SK-N-SH treated with all-trans-retinoic acid at 6 μM for 48 hours (cell line): ENCODE measurements around the gene PHETA2.

Experiments used
- RARB ChIP-seq: fragments of 250-450 bp; sonication (Bioruptor Pico); IDR thresholded peaks from 2 replicates; pipeline ENCODE4 v1.8.0; 2021; ENCODE audit warnings: mild to moderate bottlenecking, moderate library complexity
- ZNF565 ChIP-seq: fragments of 450-650 bp; formaldehyde crosslinking; conservative IDR thresholded peaks from 2 replicates; pipeline ENCODE4 v1.5.0; 2020; ENCODE audit warnings: low read depth, mild to moderate bottlenecking, moderate library complexity
- ZNF8 ChIP-seq: fragments of 450-650 bp; formaldehyde crosslinking; IDR thresholded peaks from 2 replicates; pipeline ENCODE4 v1.5.0; 2020; ENCODE audit warnings: mild to moderate bottlenecking, moderate library complexity
- TF ChIP-seq, protein P1 (sequence below): fragments of 250-450 bp; sonication (Bioruptor Pico); IDR thresholded peaks from 2 replicates; pipeline ENCODE4 v1.5.1; 2021; ENCODE audit warnings: mild to moderate bottlenecking, moderate library complexity
- TF ChIP-seq, protein P2 (sequence below): fragments of 250-450 bp; sonication (Bioruptor Pico); IDR thresholded peaks from 2 replicates; pipeline ENCODE4 v1.5.1; 2020; ENCODE audit warnings: low read depth, mild to moderate bottlenecking, moderate library complexity

DNA sequence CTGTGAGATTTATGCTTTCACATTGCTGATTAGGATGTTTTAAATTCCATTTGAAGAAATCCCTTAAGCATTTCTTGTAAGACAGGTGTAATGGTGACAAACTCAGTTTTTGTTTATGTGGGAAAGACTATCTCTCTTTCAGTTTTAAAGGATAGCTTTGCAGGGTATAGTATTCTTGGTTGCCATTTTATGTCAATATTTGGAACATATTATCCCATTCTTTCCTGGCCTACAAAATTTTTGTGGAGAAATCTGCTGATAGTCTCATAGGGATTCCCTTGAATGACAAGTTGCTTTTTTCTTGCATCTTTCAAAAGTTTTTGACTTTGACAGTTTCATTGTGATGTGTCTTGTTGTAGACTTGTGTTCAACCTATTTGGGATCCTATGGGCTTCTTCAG, 32.3 kb upstream of the PHETA2 start:
- TF ChIP-seq ZNF8 (CRISPR knock-in tag) (no peak), ZNF565 (CRISPR knock-in tag) (no peak), RARB (CRISPR knock-in tag) (no peak)
- TF ChIP-seq, protein P1, sequence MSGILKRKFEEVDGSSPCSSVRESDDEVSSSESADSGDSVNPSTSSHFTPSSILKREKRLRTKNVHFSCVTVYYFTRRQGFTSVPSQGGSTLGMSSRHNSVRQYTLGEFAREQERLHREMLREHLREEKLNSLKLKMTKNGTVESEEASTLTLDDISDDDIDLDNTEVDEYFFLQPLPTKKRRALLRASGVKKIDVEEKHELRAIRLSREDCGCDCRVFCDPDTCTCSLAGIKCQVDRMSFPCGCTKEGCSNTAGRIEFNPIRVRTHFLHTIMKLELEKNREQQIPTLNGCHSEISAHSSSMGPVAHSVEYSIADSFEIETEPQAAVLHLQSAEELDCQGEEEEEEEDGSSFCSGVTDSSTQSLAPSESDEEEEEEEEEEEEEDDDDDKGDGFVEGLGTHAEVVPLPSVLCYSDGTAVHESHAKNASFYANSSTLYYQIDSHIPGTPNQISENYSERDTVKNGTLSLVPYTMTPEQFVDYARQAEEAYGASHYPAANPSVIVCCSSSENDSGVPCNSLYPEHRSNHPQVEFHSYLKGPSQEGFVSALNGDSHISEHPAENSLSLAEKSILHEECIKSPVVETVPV (CRISPR knock-in tag), result no peak
- TF ChIP-seq, protein P2, sequence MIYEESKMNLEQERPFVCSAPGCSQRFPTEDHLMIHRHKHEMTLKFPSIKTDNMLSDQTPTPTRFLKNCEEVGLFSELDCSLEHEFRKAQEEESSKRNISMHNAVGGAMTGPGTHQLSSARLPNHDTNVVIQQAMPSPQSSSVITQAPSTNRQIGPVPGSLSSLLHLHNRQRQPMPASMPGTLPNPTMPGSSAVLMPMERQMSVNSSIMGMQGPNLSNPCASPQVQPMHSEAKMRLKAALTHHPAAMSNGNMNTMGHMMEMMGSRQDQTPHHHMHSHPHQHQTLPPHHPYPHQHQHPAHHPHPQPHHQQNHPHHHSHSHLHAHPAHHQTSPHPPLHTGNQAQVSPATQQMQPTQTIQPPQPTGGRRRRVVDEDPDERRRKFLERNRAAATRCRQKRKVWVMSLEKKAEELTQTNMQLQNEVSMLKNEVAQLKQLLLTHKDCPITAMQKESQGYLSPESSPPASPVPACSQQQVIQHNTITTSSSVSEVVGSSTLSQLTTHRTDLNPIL (CRISPR knock-in tag), result no peak
